ENCODE measurements around the gene CLMN.

Gene CLMN

GRCh38 chr14:95308073-95308472 is 11.6 kb downstream of the CLMN start:
- Mint-ChIP-seq H3K4me3 (no peak overlapping the region), H3K4me1 (ENCODE audit: low read depth) (no peaks in the 10 kb centered on the region), H3K36me3 (ENCODE audit: low read depth) (no peaks in the 10 kb centered on the region), H3K9me3 (no peaks in the 10 kb centered on the region), H3K27ac (no peak overlapping the region), H3K27me3 (ENCODE audit: low read depth) (no peaks in the 10 kb centered on the region)

- H3K27ac Mint-ChIP-seq, result no peak overlapping the region
- no peaks in the 10 kb centered on the region for H3K9me3 Mint-ChIP-seq
- no peak overlapping the region for H3K4me3 Mint-ChIP-seq
- H3K36me3 Mint-ChIP-seq (ENCODE audit: low read depth), result no peaks in the 10 kb centered on the region
- no peaks in the 10 kb centered on the region for H3K27me3 Mint-ChIP-seq (ENCODE audit: low read depth)
- H3K4me1 Mint-ChIP-seq (ENCODE audit: low read depth), result no peaks in the 10 kb centered on the region
Observed at GRCh38 chr14:95307402-95308041, 12.2 kb downstream of the CLMN start.

GRCh38 chr14:95305940-95306339 is 13.8 kb downstream of the CLMN start:
- Mint-ChIP-seq H3K9me3 (no peaks in the 10 kb centered on the region), H3K36me3 (ENCODE audit: low read depth) (no peaks in the 10 kb centered on the region), H3K27me3 (ENCODE audit: low read depth) (no peaks in the 10 kb centered on the region), H3K4me3 (no peak overlapping the region), H3K4me1 (ENCODE audit: low read depth) (no peaks in the 10 kb centered on the region), H3K27ac (no peak overlapping the region)

GRCh38 chr14:95305145-95305544 is 14.6 kb downstream of the CLMN start:
- Mint-ChIP-seq H3K9me3 (no peaks in the 10 kb centered on the region), H3K4me1 (ENCODE audit: low read depth) (no peaks in the 10 kb centered on the region), H3K27ac (no peak overlapping the region), H3K27me3 (ENCODE audit: low read depth) (no peaks in the 10 kb centered on the region), H3K36me3 (ENCODE audit: low read depth) (no peaks in the 10 kb centered on the region), H3K4me3 (no peak overlapping the region)

GRCh38 chr14:95304342-95304741 is 15.4 kb downstream of the CLMN start:
- Mint-ChIP-seq H3K27me3 (ENCODE audit: low read depth) (no peaks in the 10 kb centered on the region), H3K4me3 (no peak overlapping the region), H3K36me3 (ENCODE audit: low read depth) (no peaks in the 10 kb centered on the region), H3K9me3 (no peaks in the 10 kb centered on the region), H3K4me1 (ENCODE audit: low read depth) (no peaks in the 10 kb centered on the region), H3K27ac (no peak overlapping the region)

- Mint-ChIP-seq H3K4me1 (ENCODE audit: low read depth) (no peaks in the 10 kb centered on the region), H3K4me3 (no peak overlapping the region), H3K9me3 (no peaks in the 10 kb centered on the region)
Observed at GRCh38 chr14:95303552-95303951, 16.2 kb downstream of the CLMN start.

GRCh38 chr14:95302667-95303506 is 16.8 kb downstream of the CLMN start:
- H3K27ac Mint-ChIP-seq, result no peak overlapping the region
- no peaks in the 10 kb centered on the region for H3K9me3 Mint-ChIP-seq
- no peaks in the 10 kb centered on the region for H3K4me1 Mint-ChIP-seq (ENCODE audit: low read depth)
- H3K27me3 Mint-ChIP-seq (ENCODE audit: low read depth), result no peaks in the 10 kb centered on the region
- no peak overlapping the region for H3K4me3 Mint-ChIP-seq
- H3K36me3 Mint-ChIP-seq (ENCODE audit: low read depth), result no peaks in the 10 kb centered on the region

More at GRCh38 chr14:95303552-95303951, 16.2 kb downstream of the CLMN start:
- Mint-ChIP-seq H3K27ac (no peak overlapping the region), H3K36me3 (ENCODE audit: low read depth) (no peaks in the 10 kb centered on the region), H3K27me3 (ENCODE audit: low read depth) (no peaks in the 10 kb centered on the region)

GRCh38 chr14:95301527-95302187 is 18.1 kb downstream of the CLMN start:
- H3K27ac Mint-ChIP-seq, result no peak overlapping the region
- H3K4me1 Mint-ChIP-seq (ENCODE audit: low read depth), result no peaks in the 10 kb centered on the region
- no peaks in the 10 kb centered on the region for H3K27me3 Mint-ChIP-seq (ENCODE audit: low read depth)
- no peaks in the 10 kb centered on the region for H3K9me3 Mint-ChIP-seq
- H3K4me3 Mint-ChIP-seq, result no peak overlapping the region
- no peaks in the 10 kb centered on the region for H3K36me3 Mint-ChIP-seq (ENCODE audit: low read depth)

- H3K4me3 Mint-ChIP-seq, result no peak overlapping the region
- H3K27me3 Mint-ChIP-seq (ENCODE audit: low read depth), result no peaks in the 10 kb centered on the region
Observed at GRCh38 chr14:95300697-95301526, 18.8 kb downstream of the CLMN start.

GRCh38 chr14:95300002-95300696 is 19.6 kb downstream of the CLMN start:
- H3K36me3 Mint-ChIP-seq (ENCODE audit: low read depth), result no peaks in the 10 kb centered on the region
- H3K4me3 Mint-ChIP-seq, result no peak overlapping the region
- no peaks in the 10 kb centered on the region for H3K4me1 Mint-ChIP-seq (ENCODE audit: low read depth)
- no peaks in the 10 kb centered on the region for H3K9me3 Mint-ChIP-seq
- no peak overlapping the region for H3K27ac Mint-ChIP-seq
- H3K27me3 Mint-ChIP-seq (ENCODE audit: low read depth), result peaks cover 3% of the 10 kb centered on the region

More at GRCh38 chr14:95300697-95301526, 18.8 kb downstream of the CLMN start:
- Mint-ChIP-seq H3K9me3 (no peaks in the 10 kb centered on the region), H3K27ac (no peak overlapping the region), H3K4me1 (ENCODE audit: low read depth) (no peaks in the 10 kb centered on the region), H3K36me3 (ENCODE audit: low read depth) (no peaks in the 10 kb centered on the region)

- H3K27me3 Mint-ChIP-seq (ENCODE audit: low read depth), result peaks cover 4% of the 10 kb centered on the region
- H3K36me3 Mint-ChIP-seq (ENCODE audit: low read depth), result no peaks in the 10 kb centered on the region
- H3K9me3 Mint-ChIP-seq, result no peaks in the 10 kb centered on the region
- no peak overlapping the region for H3K27ac Mint-ChIP-seq
- no peak overlapping the region for H3K4me3 Mint-ChIP-seq
- no peaks in the 10 kb centered on the region for H3K4me1 Mint-ChIP-seq (ENCODE audit: low read depth)
Observed at GRCh38 chr14:95299271-95299670, 20.4 kb downstream of the CLMN start.

GRCh38 chr14:95297832-95298231 is 21.9 kb downstream of the CLMN start:
- Mint-ChIP-seq H3K27me3 (ENCODE audit: low read depth) (peaks cover 4% of the 10 kb centered on the region), H3K27ac (no peak overlapping the region), H3K9me3 (no peaks in the 10 kb centered on the region), H3K4me3 (no peak overlapping the region), H3K4me1 (ENCODE audit: low read depth) (no peaks in the 10 kb centered on the region), H3K36me3 (ENCODE audit: low read depth) (no peaks in the 10 kb centered on the region)

- H3K27me3 Mint-ChIP-seq (ENCODE audit: low read depth), result peaks cover 9% of the 10 kb centered on the region
- no peaks in the 10 kb centered on the region for H3K9me3 Mint-ChIP-seq
- no peaks in the 10 kb centered on the region for H3K4me1 Mint-ChIP-seq (ENCODE audit: low read depth)
- H3K4me3 Mint-ChIP-seq, result no peak overlapping the region
- no peak overlapping the region for H3K27ac Mint-ChIP-seq
- H3K36me3 Mint-ChIP-seq (ENCODE audit: low read depth), result no peaks in the 10 kb centered on the region
Observed at GRCh38 chr14:95296966-95297365, 22.7 kb downstream of the CLMN start.
